Suprapubic skin (tissue), 3 donors: ENCODE measurements around the gene RBM27.

Experiments
- POLR2A ChIP-seq, 2 donors: fragments of 450-650 bp; IDR thresholded peaks; one replicate each; pipeline ENCODE4 v1.6.1; 2017; ENCODE audit warnings: antibody characterized with exemption in 2 of 2, mild to moderate bottlenecking in 2 of 2, moderate library complexity in 2 of 2
- TF ChIP-seq, protein P1 (sequence below), 2 donors: fragments of 200-600 bp in 1 of 2; fragments of 450-650 bp in 1 of 2; sonication (generic) in 1 of 2; IDR thresholded peaks; one replicate each; pipeline ENCODE4 v1.5.1; 2016 to 2019; ENCODE audit warnings: antibody characterized with exemption in 2 of 2, mild to moderate bottlenecking in 1 of 2, moderate library complexity in 1 of 2

DNA sequence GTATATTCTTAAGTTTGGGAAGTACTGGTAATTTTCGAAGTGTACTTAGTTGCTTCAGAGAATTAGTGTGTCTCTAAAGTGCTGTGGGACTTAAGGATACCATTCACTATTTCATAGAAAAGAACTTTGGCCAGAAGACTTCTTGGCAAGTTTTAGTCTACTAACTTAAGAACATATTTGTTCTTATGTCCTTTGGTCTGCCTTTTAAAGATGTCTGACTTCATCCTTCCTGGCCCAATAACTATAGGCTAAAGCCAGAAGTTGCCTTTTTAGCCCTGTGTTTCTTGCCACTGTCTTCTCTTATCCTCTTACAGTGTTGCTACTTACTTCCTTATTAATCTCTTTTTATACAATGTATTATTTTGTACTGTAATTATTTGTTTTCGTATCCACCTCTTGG is 6.3 kb downstream of the RBM27 start:
- TF ChIP-seq, protein P1, sequence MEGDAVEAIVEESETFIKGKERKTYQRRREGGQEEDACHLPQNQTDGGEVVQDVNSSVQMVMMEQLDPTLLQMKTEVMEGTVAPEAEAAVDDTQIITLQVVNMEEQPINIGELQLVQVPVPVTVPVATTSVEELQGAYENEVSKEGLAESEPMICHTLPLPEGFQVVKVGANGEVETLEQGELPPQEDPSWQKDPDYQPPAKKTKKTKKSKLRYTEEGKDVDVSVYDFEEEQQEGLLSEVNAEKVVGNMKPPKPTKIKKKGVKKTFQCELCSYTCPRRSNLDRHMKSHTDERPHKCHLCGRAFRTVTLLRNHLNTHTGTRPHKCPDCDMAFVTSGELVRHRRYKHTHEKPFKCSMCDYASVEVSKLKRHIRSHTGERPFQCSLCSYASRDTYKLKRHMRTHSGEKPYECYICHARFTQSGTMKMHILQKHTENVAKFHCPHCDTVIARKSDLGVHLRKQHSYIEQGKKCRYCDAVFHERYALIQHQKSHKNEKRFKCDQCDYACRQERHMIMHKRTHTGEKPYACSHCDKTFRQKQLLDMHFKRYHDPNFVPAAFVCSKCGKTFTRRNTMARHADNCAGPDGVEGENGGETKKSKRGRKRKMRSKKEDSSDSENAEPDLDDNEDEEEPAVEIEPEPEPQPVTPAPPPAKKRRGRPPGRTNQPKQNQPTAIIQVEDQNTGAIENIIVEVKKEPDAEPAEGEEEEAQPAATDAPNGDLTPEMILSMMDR (IDR thresholded peaks at IDR 0.05): no peak
- no peak for TF ChIP-seq POLR2A (IDR thresholded peaks at IDR 0.05)
